ENCODE data around the gene MAPK7.
A peak's percentile ranks its signal among the peaks of the same experiment; 100 is the strongest.

Gene MAPK7

GRCh38 chr17:19360772-19361171, 17.5 kb upstream of the MAPK7 start:
- TF ChIP-seq, protein P1, sequence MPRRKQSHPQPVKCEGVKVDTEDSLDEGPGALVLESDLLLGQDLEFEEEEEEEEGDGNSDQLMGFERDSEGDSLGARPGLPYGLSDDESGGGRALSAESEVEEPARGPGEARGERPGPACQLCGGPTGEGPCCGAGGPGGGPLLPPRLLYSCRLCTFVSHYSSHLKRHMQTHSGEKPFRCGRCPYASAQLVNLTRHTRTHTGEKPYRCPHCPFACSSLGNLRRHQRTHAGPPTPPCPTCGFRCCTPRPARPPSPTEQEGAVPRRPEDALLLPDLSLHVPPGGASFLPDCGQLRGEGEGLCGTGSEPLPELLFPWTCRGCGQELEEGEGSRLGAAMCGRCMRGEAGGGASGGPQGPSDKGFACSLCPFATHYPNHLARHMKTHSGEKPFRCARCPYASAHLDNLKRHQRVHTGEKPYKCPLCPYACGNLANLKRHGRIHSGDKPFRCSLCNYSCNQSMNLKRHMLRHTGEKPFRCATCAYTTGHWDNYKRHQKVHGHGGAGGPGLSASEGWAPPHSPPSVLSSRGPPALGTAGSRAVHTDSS (tag by site-specific recombination; IDR thresholded peaks at IDR 0.05), result no peak
- TF ChIP-seq, protein P2, sequence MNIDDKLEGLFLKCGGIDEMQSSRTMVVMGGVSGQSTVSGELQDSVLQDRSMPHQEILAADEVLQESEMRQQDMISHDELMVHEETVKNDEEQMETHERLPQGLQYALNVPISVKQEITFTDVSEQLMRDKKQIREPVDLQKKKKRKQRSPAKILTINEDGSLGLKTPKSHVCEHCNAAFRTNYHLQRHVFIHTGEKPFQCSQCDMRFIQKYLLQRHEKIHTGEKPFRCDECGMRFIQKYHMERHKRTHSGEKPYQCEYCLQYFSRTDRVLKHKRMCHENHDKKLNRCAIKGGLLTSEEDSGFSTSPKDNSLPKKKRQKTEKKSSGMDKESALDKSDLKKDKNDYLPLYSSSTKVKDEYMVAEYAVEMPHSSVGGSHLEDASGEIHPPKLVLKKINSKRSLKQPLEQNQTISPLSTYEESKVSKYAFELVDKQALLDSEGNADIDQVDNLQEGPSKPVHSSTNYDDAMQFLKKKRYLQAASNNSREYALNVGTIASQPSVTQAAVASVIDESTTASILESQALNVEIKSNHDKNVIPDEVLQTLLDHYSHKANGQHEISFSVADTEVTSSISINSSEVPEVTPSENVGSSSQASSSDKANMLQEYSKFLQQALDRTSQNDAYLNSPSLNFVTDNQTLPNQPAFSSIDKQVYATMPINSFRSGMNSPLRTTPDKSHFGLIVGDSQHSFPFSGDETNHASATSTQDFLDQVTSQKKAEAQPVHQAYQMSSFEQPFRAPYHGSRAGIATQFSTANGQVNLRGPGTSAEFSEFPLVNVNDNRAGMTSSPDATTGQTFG (tag by site-specific recombination; IDR thresholded peaks at IDR 0.05; ENCODE audit: borderline replicate concordance), result no peak
- TF ChIP-seq KLF1 (tag by site-specific recombination; IDR thresholded peaks at IDR 0.05), result no peak
- TF ChIP-seq, protein P3, sequence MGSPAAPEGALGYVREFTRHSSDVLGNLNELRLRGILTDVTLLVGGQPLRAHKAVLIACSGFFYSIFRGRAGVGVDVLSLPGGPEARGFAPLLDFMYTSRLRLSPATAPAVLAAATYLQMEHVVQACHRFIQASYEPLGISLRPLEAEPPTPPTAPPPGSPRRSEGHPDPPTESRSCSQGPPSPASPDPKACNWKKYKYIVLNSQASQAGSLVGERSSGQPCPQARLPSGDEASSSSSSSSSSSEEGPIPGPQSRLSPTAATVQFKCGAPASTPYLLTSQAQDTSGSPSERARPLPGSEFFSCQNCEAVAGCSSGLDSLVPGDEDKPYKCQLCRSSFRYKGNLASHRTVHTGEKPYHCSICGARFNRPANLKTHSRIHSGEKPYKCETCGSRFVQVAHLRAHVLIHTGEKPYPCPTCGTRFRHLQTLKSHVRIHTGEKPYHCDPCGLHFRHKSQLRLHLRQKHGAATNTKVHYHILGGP (tag by site-specific recombination; IDR thresholded peaks at IDR 0.05), result no peak
- no peak for TF ChIP-seq ZNF324 (tag by site-specific recombination; IDR thresholded peaks at IDR 0.05)
- no peak for TF ChIP-seq MYNN (tag by site-specific recombination; IDR thresholded peaks at IDR 0.05; ENCODE audit: borderline replicate concordance)
- no peak for TF ChIP-seq BCL11A (tag by site-specific recombination; IDR thresholded peaks at IDR 0.05; ENCODE audit: low read depth)
- TF ChIP-seq ZNF155 (tag by site-specific recombination; IDR thresholded peaks at IDR 0.05), result no peak
- no peak for TF ChIP-seq PRDM1 (tag by site-specific recombination; IDR thresholded peaks at IDR 0.05)
- no peak for TF ChIP-seq ZBTB48 (tag by site-specific recombination; IDR thresholded peaks at IDR 0.05)
- CTCF ChIA-PET, result interaction anchor here (1.0 to 3.6 kb wide), 2 partner anchors 153 to 403 kb away, joined by 5 to 102 read pairs; no protein-coding TSS in a partner anchor
- Histone ChIP-seq H3K27ac (ENCODE audit: extremely low read depth, low read depth, low read length) (no peak overlapping the region), H3K4me3 (ENCODE audit: low read depth, low read length) (no peak overlapping the region), H3K36me3 (ENCODE audit: control insufficient read depth in 2 of 2, insufficient read depth in 1 of 2, low read length in 2 of 2) (peaks cover 0 to 37% of the 10 kb centered on the region in 2 experiments; a peak in 1 of 3 replicates), H3K4me1 (ENCODE audit: control insufficient read depth, insufficient read depth, low read length) (peaks cover 5% of the 10 kb centered on the region), H3K9me3 (ENCODE audit: control insufficient read depth, insufficient read depth, low read depth, low read length) (no peaks in the 10 kb centered on the region)
- POLR2A ChIA-PET, result no interaction called here

GRCh38 chr17:19361326-19361725, 17.0 kb upstream of the MAPK7 start:
- TF ChIP-seq ZNF10 (tag by site-specific recombination; IDR thresholded peaks at IDR 0.05) (no peak), ZNF398 (tag by site-specific recombination; IDR thresholded peaks at IDR 0.05) (0 out of 2 replicates have a peak, but pooled peaks have one; percentile 21), ZNF341 (tag by site-specific recombination; IDR thresholded peaks at IDR 0.05; ENCODE audit: low read depth) (peak; percentile 44), ZNF423 (tag by site-specific recombination; IDR thresholded peaks at IDR 0.05) (no peak), WT1 (tag by site-specific recombination; IDR thresholded peaks at IDR 0.05) (peak; percentile 20; the same call in 1 of the 2 replicates), KLF7 (tag by site-specific recombination; IDR thresholded peaks at IDR 0.05; ENCODE audit: borderline replicate concordance) (no peak), EGR2 (tag by site-specific recombination; IDR thresholded peaks at IDR 0.05; ENCODE audit: low read depth) (0 out of 2 replicates have a peak, but pooled peaks have one; percentile 7), ZBTB11 (tag by site-specific recombination; conservative IDR thresholded peaks at IDR 0.05; ENCODE audit: low read depth) (peak; percentile 75), ZNF175 (tag by site-specific recombination; IDR thresholded peaks at IDR 0.05) (no peak)
- TF ChIP-seq, protein P4, sequence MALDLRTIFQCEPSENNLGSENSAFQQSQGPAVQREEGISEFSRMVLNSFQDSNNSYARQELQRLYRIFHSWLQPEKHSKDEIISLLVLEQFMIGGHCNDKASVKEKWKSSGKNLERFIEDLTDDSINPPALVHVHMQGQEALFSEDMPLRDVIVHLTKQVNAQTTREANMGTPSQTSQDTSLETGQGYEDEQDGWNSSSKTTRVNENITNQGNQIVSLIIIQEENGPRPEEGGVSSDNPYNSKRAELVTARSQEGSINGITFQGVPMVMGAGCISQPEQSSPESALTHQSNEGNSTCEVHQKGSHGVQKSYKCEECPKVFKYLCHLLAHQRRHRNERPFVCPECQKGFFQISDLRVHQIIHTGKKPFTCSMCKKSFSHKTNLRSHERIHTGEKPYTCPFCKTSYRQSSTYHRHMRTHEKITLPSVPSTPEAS (tag by site-specific recombination; IDR thresholded peaks at IDR 0.05), result peak; percentile 69
- no peak overlapping the region for H3K4me3 ChIP-seq (ENCODE audit: low read depth, low read length)
- peaks cover 0 to 37% of the 10 kb centered on the region in 2 experiments; a peak in 1 of 3 replicates for H3K36me3 ChIP-seq (ENCODE audit: control insufficient read depth in 2 of 2, insufficient read depth in 1 of 2, low read length in 2 of 2)
- H3K9me3 ChIP-seq (ENCODE audit: control insufficient read depth, insufficient read depth, low read depth, low read length), result no peaks in the 10 kb centered on the region
- CTCF ChIA-PET, result interaction anchor here (1.5 to 5.6 kb wide), 3 partner anchors 44 to 402 kb away, joined by 3 to 156 read pairs (median 102); no protein-coding TSS in a partner anchor
- POLR2A ChIA-PET, result no interaction called here
- H3K27ac ChIP-seq (ENCODE audit: extremely low read depth, low read depth, low read length), result no peak overlapping the region
- peaks cover 5% of the 10 kb centered on the region for H3K4me1 ChIP-seq (ENCODE audit: control insufficient read depth, insufficient read depth, low read length)
